ENCODE measurements around the gene AKAP8L.
A peak's percentile ranks its signal among the peaks of the same experiment; 100 is the strongest.

AKAP8L gene, protein sequence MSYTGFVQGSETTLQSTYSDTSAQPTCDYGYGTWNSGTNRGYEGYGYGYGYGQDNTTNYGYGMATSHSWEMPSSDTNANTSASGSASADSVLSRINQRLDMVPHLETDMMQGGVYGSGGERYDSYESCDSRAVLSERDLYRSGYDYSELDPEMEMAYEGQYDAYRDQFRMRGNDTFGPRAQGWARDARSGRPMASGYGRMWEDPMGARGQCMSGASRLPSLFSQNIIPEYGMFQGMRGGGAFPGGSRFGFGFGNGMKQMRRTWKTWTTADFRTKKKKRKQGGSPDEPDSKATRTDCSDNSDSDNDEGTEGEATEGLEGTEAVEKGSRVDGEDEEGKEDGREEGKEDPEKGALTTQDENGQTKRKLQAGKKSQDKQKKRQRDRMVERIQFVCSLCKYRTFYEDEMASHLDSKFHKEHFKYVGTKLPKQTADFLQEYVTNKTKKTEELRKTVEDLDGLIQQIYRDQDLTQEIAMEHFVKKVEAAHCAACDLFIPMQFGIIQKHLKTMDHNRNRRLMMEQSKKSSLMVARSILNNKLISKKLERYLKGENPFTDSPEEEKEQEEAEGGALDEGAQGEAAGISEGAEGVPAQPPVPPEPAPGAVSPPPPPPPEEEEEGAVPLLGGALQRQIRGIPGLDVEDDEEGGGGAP

DNA sequence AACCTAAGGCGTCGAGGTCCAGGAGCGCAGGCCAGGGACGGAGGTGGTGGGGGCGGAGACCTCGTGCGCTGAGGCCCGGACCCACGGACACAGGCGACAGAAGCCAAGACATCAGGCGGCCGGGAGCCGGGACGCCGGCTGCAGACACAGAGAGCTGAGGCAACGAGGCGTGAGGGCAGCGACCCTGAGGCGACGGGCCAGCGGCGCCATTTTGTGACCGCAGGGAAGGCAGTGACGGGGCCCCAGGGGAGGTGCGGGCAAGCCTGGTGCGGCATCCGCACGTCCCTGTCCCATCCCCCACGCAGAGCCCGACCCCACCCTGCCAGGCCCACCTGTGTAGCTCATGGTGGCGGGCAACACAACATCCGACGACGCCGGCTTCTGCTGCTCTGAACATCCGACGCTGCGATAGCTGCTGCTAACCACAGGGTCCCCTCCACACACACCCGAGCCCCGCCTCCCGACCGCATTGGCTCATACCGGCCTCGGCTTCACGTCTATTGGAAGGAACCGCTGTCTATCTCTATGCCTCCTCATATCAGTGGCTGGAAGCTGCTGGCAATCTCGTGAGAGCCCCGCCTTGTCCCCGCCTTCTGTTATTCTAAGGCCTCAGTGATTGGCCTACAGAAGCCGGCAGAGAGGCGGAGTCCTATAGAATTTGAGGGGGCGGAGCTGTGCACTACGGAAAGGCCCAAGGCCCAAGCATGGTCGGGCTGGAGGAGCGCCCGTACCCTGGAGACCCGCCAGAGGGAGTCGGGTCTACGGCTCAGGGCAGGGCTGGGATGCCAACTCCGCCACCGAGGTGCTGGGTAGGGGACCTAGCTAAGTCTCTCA lies at the start of gene AKAP8L:
Gene AKAP8L (minus strand): TSS at position 410 of the 834 bp plus-strand sequence. CDS start 65 bp downstream, at position 345.
- peak; percentile 100 for DNase-seq (ENCODE audit: low spot score)

DNA sequence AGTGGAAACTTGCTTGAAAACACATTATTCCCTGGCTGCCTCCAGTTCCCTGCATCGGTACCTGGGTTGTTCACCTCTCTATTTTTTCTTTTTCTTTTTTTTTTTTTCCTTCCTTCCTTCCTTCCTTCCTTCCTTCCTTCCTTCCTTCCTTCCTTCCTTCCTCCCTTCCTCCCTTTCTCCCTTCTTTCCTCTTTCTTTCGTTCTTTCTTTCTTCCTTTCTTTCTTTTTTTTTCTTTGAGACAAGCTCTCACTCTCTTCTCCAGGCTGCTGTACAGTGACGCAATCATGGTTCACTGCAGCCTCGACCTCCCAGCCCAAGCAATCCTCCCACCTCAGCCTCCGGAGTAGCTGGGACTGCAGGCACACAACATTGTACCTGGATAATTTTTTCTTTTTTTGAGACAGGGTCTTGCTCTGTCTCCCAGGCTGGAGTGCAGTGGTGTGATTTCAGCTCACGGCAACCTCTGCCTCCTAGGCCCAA lies 49.0 kb upstream of the AKAP8L start:
- no peak for DNase-seq (ENCODE audit: low spot score)

DNA sequence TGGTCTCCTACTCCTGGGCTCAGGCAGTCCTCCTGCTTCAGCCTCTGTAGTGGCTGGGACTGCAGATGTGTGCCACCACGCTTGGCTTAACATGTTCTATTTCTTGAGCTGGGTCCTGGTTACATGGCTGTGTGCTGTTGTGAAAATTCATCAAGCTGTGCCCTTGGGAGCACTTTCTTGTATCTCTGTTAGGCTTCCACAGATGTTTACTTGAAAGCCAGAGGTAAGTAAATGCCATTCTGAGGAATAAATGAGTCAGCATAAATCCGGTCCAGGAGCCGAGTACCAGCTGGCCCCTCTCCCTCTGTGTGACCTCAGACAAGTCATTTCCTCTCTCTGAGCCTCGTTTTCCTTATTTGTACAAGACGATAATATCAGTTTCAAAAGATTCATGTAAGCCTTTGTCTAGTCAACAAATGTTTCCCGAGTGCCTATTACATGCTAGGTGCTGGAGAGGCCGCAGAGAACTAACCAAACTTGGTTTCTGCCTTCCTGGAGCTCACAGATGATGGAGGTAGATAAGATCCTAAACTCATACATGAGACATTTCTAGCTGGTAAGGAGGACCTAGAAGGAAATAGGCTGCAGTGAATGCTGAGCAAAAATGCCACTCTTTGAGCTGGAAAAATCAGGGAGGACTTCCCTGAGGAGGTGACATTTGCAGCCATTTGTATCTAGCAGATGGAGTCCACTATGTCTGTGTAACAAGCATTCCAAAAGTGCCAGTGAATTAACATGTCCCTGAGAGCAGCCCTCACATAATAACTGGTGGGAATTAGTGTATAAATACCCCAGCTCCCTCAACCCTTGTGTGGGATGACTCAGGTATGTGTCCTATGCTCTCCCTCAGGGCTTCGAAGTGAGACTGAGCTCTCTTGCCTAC lies 48.3 kb upstream of the AKAP8L start:
- no peak for DNase-seq (ENCODE audit: low spot score)

DNA sequence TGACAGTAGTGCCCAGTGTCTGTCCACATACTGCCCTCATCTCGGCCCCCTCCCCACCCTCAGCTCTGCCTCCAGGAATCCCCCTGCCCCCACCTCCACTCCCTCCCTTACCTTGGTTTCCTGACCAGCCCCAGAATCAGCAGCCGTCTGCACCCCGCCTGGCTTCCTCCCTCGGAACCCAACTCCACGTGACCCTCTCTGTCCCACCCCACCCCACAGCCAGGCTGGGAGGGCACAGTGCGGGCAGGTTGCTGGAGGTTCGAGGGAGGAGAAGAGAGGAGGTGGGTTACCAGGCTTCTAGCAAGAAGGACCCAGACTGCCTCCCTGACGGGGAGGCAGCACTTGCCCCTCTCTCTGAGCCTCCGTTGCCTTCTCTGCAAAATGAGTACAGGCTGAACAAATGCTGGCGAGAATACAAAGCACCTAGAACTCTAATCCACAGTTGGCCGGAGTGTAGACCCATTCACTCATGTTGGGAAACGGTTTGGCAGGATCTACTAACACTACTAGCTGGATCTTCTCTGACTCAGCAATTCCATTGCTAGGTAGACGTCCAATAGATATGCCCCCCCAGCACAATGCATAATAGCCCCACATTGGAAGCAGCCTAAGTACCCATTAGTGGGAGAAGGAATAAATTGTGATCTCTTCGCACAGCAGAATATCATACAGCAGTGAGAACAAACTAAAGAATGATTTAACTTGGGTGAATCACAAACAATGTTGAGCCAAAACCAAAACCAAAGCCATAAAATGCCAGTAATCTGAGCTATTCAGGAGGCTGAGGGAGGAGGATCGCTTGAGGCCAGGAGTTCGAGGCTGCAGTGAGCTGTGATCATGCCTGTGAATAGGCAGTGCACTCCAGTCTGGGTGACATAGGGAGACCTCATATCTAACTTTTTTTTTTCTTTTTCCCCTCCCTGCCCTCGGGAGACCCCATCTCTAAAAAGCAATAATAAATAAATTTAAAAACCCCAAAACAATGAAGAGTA lies 45.9 kb upstream of the AKAP8L start, which contains the start of gene RASAL3:
Gene RASAL3 (minus strand): TSS at position 151 of the 992 bp plus-strand sequence. CDS start 186 bp downstream, outside the sequence.
- DNase-seq (ENCODE audit: low spot score) = no peak

DNA sequence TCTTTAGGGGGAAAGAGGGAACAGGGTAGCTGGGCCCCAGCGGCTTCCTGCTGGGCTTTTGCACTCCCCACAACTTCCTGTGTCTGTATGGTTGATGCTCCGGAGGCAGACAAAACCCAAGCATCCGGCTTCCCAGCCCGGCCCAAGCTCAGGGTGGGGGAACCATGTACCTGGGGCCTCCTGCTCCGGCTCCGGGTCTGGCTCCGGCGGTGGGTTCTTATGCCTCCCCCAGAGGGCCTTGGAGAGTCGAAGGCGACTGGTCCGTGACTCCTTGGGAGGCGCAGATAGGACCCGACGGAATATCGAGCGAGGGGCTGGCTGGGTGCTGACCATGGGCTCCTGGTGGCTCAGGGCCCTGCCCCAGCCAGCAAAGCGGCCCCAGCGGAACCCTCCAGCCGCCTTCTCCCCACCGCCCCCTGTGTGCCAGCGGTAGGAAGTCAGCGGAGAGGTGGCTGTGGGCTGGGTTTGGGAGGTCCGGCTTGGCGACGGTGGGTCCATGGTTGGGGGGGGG lies 45.1 kb upstream of the AKAP8L start:
- no peak for DNase-seq (ENCODE audit: low spot score)

DNA sequence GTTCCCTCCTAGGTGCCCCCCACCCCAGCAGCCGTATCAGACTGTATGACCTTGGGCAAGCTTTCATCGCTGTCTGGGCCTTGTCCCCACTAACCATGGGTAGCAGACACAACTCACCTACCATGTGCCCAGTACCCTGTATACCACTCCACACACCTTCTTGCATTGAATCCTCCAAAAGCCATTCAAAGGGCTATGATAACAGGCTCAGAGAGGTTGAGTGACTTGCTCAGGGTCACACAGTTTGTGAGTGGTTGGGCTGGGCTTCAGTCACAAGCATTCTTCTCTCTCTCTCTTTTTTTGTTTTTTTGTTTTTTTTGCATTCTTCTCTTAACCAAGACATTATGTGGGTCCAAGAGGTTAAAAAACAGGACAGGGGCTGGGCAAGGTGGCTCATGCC lies 42.9 kb upstream of the AKAP8L start:
- no peak for DNase-seq (ENCODE audit: low spot score)

DNA sequence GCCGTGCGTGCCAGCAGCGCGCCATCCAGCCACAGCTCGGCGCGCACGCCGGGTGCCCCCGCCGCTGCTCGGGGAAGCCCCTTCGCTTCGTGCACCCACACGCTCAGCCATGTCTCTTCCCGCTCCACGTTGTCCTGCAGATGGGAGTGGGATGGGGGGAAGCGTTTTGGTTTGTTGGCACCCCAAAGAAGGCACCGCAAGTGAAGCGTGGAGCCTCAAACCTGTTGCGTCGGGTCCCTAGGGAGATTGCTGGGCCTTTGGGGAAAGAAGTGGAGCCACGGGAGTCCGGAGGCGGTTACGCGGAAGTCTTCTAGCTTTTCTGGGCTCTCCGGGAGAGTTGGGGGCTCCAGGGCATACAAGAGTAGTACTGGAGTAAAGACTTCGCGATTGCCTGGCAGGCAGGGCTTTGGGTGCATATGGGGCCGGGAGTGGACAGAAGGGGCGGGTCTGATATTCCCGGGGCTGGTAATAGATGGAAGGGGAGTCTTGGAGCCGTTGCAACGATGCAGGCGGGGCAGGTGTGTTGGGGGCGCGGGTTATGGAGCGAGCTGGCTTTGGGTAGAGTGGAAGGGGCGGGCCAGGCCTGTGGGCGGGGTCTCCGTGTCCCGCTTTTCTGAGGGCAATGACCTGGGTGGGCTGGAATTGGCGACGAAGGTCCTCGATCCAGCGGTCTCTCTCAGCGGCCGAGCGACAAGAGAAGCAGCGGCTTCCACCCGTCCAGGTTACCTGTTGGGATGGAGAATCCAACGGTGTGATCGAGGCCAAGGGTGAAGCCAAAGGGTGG lies 39.1 kb upstream of the AKAP8L start:
- DNase-seq (ENCODE audit: low spot score) = no peak

DNA sequence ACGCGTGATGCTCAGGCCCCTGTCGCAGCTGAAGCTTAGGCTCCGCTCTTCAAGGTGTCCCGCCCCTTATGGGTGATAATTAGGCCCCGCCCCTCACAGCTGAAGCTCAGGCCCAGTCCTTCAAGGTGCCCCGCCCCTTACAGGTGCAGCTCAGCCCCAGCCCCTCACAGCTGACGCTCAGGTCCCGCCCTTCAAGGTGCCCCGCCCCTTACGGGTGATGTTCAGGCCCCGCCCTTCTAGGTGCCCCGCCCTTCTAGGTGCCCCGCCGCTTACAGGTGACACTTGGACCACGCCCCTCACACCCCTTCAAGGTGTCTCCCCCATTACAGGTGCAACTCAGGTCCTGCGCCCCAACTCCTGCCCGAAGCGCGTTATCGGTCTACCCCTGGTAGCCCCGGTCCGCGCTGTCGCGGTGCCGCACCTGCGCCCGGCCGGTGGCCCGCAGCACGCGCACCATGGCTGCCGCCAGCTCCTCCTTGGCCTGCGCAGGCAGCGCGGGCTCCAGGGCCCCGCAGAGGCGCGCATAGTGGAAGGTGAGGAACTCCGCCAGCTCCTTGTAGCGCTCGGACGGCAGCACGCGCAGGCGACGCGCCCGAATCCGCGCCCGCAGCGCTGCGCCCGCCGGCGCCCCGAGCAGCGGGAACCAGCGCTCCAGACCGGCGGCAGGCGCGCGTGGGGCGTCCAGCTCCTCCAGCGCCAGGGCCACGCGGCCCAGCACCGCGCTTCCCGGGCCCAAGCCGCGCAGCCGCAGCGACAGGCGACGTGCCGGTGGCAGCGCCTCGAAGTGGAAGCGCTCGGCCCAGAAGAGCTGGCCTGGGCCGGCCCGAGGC lies 38.3 kb upstream of the AKAP8L start:
- DNase-seq (ENCODE audit: low spot score) = no peak

DNA sequence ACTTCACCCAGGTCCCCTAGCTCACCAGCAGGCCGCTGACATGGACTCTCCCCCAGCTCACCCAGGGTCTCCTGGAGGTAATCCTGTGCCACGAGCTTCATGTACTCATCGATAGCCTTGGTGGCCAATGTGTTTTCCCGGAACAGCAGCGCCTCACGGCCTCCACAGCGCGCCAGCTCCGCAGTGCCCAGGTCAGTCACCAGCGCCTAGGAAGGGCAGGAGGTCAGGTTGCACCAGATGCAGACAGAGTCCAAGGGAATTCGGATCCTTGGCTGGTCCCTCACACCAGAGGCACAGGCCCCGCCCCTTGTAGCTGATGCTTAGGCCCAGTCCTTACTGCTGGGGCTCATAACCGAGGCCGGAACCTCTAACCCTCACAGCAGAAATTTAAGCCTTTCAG lies 37.7 kb upstream of the AKAP8L start:
- DNase-seq (ENCODE audit: low spot score) = no peak

DNA sequence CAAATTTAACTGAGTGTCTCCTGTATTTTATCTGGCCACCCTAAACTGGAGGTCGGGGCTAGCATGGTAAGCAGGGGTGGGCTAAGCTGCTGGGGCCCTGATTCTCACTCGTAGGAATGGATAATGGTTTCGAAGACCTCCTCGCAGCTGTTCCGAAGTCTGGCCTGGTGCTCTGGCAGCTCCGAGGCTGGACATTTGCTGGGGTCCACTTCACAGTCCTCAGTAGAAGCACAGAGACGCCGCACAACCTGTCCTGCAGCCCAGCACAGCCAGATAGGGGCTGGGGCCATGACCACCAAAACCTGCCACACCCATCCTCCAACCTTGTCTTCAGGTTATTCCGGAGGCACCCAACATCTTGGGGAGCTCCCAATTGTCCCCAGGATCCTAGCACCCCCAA lies 37.2 kb upstream of the AKAP8L start:
- no peak for DNase-seq (ENCODE audit: low spot score)

DNA sequence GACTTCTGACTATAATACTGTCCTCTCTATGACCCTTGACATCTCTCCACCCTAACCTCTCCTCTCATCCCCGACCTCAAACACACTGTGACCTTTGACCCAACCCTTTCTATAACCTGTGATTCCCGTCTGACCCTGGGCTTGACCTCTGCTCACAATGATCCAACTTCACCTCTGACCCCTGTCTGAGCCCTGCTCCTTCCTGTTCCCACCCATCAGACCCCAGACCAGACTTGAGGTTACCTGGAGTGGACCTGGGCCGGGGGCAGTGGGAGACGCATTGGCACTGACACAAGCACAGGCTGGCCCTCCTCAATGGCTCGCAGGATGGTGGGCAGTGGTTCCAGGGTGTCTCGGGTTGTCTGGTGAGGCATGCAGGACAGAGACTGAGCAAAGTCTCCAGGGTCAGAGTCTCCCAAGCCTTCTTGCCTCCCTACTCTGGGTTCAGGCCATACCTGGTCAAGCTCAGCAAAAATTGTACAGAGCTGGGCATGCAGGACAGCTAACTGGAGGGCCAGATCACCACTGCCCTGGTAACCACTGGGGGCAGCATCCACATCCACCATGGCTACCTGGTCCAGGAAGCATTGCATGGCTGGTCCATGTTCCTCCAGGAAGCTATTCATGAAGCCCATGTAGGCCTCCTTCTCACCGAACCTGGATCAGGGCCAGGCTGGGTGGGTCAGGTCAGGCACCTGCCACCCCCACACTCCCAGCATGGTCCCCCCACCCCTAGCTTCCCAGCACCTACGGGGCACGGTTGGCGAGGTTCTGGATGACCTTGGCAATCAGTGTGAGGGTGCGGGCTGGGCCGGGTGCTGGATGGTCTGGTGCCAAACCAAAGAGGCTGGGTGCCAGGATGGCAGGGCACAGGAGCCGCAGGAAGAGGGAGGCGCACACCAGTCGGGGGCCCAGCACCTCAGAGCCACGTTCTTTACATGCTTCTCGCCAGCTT lies 35.4 kb upstream of the AKAP8L start:
- DNase-seq (ENCODE audit: low spot score) = no peak

DNA sequence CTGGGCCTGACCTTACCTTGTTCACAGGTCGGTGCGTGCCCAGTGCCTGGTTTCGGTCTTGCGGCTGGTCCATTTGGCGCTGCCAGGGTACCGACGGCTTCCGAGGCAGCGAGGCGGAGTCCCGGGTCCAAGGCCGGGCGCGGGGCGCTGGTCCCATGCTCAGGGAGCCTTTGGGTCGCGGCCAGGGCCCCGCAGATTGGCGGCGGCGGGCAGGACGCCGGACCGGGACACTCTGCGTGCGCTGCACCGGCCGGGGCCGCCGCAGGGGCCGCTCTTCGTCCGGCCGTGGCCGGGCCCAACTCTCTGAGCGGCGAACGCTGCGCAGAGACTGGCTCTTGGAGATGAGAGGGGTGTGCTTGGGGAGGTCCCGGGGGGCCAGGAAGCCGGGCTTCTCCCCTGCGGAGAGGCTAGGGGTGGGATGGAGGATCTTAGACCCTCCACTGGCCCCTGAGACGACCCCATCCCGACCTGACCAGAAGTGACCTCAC lies 34.3 kb upstream of the AKAP8L start:
- DNase-seq (ENCODE audit: low spot score) = peak; percentile 78

DNA sequence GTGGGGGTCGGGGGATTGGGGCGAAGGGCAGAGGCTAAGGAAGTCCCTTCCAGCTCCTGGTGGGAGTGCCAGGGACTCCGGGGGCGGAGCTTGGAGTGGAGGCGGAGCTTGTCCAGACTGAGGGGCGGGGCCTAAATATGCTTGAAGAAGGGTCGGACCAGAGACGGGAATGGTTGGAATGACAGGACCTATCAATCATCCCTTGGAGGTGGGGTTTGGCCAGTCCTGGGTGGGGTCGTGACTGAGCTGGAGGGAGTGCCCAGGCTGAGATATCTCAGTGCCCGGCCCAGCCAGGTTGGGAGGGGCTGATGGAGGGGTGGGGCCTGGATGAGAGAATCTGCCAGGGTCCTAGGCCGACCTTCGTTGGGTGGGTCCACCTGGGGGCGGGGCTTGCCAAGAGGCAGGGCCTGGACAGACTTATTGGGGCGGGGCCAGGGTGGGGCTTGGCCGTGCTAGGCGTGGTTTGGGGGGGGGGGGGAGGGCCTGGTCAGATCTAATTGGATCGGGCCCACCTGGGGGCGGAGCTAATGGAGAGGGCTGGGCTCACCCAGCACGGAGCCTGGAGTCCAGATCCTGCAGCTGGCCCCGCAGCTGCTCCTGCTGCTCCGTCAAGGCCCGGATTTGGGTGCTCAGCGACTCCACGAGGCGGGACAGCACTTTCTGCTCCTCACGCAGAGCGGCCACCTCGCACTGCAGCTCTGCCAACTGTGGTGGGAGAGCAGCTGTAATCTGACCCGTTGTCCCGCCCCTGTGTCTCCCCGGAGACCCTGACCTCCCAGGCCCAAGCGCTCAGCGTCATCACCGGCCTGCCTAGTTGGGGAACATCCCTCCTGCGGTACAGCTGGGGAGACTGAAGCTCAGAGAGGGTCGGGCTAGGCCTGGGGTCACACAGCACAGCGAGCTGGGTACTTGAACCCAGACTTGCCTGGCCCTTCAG lies 33.6 kb upstream of the AKAP8L start:
- peak; percentile 96 for DNase-seq (ENCODE audit: low spot score)

DNA sequence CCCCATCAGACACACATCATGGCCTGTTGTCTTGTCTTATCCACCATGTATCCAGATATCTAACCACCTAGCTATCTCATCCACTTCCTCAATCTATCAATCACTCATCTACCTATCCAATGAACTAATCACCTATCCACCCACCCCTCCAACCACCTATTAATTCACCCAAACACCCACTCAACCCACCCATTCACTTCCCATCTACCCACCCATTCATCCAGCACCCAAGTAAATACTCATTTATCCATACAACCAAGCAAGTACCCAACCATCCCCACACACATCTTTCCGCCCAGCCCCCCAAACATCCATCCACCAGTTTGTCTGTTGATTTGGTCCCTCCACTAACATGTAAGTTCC lies 31.7 kb upstream of the AKAP8L start:
- DNase-seq (ENCODE audit: low spot score) = no peak

DNA sequence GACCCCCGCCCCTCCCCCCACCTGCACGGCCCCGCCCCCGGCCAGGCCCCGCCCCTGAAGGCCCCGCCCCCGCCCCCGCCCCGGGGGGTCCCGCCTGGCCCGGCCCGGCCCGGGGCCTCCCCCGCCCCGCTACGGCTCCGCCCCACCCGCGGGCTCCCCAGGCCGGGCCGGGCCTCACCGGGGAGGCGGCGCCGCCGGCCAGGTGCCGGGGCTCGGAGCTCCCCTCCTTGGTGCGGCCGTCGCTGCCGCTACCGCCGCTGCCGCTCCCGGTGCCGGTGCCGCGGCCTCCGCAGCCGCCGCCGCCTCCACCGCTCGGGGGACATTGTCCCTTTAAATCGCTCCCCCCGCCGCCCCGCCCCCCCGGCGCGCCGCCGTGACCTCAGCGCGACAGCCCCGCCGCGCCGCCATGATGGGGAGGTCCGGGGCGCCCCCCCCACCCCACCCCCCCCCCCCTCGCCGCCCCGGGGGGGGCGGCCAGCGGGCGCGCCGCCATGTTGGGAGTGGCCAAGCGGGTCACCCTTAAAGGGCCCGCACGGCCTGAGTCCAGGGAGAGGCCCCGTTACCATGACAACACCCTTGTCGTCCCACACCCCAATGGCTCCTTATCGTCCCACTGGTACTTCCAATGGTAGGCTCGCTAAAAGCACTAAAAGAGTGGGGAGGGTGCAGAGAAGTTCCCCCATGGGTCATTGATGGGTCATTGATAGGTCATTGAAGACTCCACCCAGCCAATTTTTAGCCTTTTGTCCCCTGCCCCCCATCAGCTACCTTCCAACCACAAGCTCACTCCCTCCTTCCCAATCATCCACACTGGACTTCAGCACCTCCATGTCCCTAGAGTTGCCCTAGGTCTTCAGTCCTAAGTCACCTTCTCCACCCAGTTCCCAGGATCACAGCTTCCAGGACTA lies 31.1 kb upstream of the AKAP8L start, which contains the start of gene WIZ:
Gene WIZ (minus strand): TSS at position 337 of the 908 bp plus-strand sequence. CDS start 1,649 bp downstream, outside the sequence.
- DNase-seq (ENCODE audit: low spot score) = peak; percentile 97
